GM23338 (cell line): Measurements from ENCODE around the gene MALSU1.

Source experiments
- EZH2 ChIP-seq: fragments of 200-600 bp; sonication (generic); IDR thresholded peaks from one replicate; pipeline ENCODE4 v1.8.0; 2017; ENCODE audit warnings: antibody characterized with exemption, mild to moderate bottlenecking, low read depth; ENCODE audit not compliant: unreplicated experiment
- REST ChIP-seq: IDR thresholded peaks from one replicate; pipeline ENCODE4 v1.6.1; 2018; ENCODE audit warnings: antibody characterized with exemption; ENCODE audit not compliant: unreplicated experiment
- TF ChIP-seq, protein P1 (sequence below), 2 experiments: fragments of 200-600 bp in 1 of 2; sonication (generic) in 1 of 2; conservative IDR thresholded peaks; 2 replicates each; pipeline versions ENCODE4 v1.5.1 to v1.6.1; 2016 to 2017; ENCODE audit warnings: antibody characterized with exemption in 2 of 2, low read depth in 2 of 2, mild to moderate bottlenecking in 2 of 2, moderate library complexity in 1 of 2

DNA sequence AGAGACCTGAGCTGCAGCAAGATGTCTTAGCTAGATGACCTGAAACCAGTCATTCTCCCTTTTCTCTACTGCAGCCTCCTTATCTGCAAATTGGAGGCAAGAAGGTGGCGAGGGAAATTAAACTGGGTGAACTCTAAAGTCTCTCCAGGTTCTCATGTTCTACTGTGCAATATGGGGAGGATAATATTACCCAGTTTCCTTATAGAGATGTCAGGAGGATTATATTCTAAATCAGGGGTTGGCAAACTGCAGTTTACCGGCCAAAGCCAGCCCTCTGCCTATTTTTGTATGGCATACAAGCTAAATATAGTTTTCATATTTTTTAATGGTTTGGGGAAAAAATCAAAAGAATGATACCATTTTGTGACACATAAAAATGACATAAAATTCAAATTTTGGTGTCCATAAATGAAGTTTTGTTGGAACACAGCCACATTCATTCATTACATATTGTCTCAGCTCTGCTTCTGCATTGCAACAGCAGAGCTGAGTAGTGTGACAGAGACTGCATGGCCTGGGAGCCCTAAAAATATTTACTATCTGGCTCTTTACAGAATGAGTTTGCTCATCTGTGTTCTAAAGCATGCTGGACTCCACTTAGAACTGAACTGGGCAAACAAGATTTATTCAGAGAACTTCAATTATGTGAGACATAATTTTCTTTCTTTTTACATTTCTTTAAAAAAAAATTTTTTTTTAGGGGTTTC is 19.2 kb upstream of the MALSU1 start:
- no peak for TF ChIP-seq REST
- TF ChIP-seq, protein P1, sequence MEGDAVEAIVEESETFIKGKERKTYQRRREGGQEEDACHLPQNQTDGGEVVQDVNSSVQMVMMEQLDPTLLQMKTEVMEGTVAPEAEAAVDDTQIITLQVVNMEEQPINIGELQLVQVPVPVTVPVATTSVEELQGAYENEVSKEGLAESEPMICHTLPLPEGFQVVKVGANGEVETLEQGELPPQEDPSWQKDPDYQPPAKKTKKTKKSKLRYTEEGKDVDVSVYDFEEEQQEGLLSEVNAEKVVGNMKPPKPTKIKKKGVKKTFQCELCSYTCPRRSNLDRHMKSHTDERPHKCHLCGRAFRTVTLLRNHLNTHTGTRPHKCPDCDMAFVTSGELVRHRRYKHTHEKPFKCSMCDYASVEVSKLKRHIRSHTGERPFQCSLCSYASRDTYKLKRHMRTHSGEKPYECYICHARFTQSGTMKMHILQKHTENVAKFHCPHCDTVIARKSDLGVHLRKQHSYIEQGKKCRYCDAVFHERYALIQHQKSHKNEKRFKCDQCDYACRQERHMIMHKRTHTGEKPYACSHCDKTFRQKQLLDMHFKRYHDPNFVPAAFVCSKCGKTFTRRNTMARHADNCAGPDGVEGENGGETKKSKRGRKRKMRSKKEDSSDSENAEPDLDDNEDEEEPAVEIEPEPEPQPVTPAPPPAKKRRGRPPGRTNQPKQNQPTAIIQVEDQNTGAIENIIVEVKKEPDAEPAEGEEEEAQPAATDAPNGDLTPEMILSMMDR (conservative IDR thresholded peaks at IDR 0.05; ENCODE audit: low read depth in 2 of 2) = no peak
- TF ChIP-seq EZH2 = no peak
